Nephron (organoid): Measurements from ENCODE around the gene GPSM1.

ENCODE experiments used
- H3K27ac Mint-ChIP-seq, 3 experiments: 2 replicates each; pipeline ENCODE4 v1.8.0; 2020; ENCODE audit warnings: mixed read lengths in 3 of 3, mild to moderate bottlenecking in 2 of 3, moderate library complexity in 1 of 3
- H3K27me3 Mint-ChIP-seq: 2 replicates; pipeline ENCODE4 v1.8.0; 2021; ENCODE audit warnings: low read depth, mild to moderate bottlenecking, moderate library complexity, mixed read lengths
- H3K36me3 Mint-ChIP-seq: 2 replicates; pipeline ENCODE4 v1.8.0; 2020; ENCODE audit warnings: low read depth, mixed read lengths
- H3K4me1 Mint-ChIP-seq: 2 replicates; pipeline ENCODE4 v1.8.0; 2020; ENCODE audit warnings: mixed read lengths
- H3K4me3 Mint-ChIP-seq, 3 experiments: 2 replicates each; pipeline ENCODE4 v1.8.0; 2020; ENCODE audit warnings: mild to moderate bottlenecking in 3 of 3, mixed read lengths in 3 of 3, moderate library complexity in 2 of 3
- H3K9me3 Mint-ChIP-seq: 2 replicates; pipeline ENCODE4 v1.8.0; 2020; ENCODE audit warnings: mixed read lengths
- TF ChIP-seq, protein P1 (sequence below), 3 experiments: fragments of 200-600 bp; sonication (generic); IDR thresholded peaks; one replicate each; pipeline ENCODE4 v1.5.0; 2021; ENCODE audit warnings: antibody characterized with exemption in 3 of 3; ENCODE audit not compliant: unreplicated experiment in 3 of 3

Gene GPSM1

DNA sequence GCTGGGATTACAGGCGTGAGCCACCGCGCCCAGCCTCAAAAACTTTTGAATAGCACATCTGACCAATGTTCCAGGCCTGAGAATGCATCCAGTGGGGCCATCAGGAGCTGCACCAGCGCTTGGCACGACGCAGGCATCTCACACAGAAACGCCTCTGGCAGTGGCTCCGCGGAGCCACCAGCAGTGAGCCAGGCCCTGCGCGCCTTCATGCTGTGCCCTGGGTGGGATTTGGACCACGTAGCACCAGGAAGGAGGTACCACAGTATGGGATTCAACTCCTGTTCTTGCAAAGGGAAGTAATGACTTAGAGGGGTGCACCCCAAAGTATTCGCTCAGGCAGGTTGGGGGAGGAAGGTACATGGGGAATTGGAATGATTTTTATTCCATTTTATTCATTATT lies 26.5 kb upstream of the GPSM1 start:
- Mint-ChIP-seq H3K4me3 (no peak overlapping the region), H3K27me3 (peaks cover 25% of the 10 kb centered on the region), H3K36me3 (no peaks in the 10 kb centered on the region), H3K4me1 (no peaks in the 10 kb centered on the region), H3K9me3 (no peaks in the 10 kb centered on the region), H3K27ac (no peak overlapping the region)
- TF ChIP-seq, protein P1, sequence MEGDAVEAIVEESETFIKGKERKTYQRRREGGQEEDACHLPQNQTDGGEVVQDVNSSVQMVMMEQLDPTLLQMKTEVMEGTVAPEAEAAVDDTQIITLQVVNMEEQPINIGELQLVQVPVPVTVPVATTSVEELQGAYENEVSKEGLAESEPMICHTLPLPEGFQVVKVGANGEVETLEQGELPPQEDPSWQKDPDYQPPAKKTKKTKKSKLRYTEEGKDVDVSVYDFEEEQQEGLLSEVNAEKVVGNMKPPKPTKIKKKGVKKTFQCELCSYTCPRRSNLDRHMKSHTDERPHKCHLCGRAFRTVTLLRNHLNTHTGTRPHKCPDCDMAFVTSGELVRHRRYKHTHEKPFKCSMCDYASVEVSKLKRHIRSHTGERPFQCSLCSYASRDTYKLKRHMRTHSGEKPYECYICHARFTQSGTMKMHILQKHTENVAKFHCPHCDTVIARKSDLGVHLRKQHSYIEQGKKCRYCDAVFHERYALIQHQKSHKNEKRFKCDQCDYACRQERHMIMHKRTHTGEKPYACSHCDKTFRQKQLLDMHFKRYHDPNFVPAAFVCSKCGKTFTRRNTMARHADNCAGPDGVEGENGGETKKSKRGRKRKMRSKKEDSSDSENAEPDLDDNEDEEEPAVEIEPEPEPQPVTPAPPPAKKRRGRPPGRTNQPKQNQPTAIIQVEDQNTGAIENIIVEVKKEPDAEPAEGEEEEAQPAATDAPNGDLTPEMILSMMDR (IDR thresholded peaks at IDR 0.05; ENCODE audit: unreplicated experiment in 3 of 3), result no peak

DNA sequence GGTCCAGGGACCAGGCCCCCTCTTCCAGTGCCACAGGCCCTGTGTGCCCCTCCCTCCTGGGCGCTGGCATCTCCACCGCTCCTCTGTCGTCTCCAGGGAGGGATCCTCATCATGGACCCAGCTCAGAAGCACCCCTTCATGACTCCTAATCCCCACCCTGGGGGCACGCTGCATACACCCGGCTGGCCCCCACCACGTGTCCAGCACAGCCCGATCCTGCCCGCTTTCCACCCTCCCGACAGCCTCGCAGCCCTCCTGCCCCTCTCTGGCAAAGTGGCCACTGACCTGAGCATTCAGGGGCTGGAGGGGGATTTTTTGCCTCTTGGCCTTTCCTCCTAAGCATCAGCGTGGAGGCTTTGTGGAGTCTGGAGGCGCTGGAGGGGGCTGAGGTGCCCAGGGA lies 24.8 kb upstream of the GPSM1 start:
- Mint-ChIP-seq H3K4me1 (no peaks in the 10 kb centered on the region), H3K36me3 (no peaks in the 10 kb centered on the region), H3K27me3 (peaks cover 22% of the 10 kb centered on the region), H3K4me3 (no peak overlapping the region), H3K9me3 (no peaks in the 10 kb centered on the region), H3K27ac (no peak overlapping the region)
- TF ChIP-seq, protein P1 (IDR thresholded peaks at IDR 0.05; ENCODE audit: unreplicated experiment in 3 of 3), result no peak

DNA sequence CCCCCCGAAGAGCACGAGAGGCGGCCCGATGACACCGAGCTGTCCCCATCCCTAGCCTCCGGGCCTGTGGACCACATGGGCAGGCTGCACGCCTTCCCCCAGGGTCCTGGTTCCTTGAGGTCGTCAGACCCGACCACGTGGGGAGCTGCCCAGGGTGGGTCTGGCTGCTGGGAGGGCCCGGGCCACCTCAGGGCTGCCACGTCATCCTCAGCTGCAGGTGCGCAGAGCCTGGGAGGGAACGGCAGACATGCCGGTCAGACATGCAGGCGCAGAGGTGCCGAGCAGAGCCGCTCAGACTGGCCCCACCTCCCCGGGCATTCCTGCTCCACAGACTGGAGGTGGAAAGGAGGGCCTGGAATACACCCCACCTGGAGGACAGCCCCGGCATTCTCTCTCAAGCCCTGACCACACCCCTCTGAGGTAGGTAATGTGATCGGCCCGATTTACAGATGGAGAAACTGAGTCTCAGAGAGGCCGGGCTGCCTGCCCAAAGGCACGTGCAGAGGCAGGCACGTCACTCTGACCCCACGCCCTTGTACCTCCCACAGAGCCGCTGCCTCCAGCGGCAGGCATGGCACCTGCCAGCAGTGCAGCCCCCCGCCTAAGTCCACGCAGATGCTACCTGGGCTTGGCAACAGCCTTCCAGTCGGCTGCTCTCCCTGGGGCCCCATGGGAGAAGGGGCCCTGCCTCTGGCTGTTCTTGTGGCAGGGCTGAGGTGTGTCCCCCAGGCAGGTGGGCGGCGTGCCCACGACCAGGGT lies 24.1 kb upstream of the GPSM1 start:
- Mint-ChIP-seq H3K27me3 (peaks cover 19% of the 10 kb centered on the region), H3K9me3 (no peaks in the 10 kb centered on the region), H3K36me3 (no peaks in the 10 kb centered on the region), H3K4me1 (no peaks in the 10 kb centered on the region), H3K27ac (no peak overlapping the region), H3K4me3 (no peak overlapping the region)
- TF ChIP-seq, protein P1 (IDR thresholded peaks at IDR 0.05; ENCODE audit: unreplicated experiment in 3 of 3), result no peak

DNA sequence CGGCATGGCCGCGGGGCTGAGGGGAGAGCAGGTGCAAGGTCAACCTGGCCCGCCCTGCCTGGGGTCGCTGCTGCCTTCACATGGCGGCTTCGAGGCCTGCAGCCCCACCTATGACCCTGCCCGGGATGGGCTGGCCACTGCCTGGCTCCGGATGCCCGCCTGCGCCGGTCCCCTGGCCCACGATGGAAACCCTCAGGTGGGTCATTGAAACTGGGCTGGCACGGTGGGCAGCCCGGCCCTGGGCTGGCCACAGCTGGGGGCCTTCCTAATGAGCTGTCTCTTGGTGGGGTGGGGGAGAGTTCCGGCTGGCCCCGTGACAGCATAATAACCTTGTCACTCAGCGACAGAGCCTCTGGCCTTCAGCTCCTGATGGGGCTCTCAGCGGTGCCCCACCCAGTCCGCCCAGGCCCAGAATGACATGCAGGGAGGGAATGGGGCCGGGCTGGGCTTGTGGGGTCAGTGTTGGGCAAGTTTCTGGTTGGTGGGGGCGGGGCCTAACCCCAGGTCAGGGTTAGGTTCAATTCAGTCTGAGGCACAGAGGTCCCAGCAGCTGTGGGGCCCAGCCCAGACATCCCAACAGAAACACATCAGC lies 23.4 kb upstream of the GPSM1 start, which contains the start of gene CCDC187:
TSS of gene CCDC187 (minus strand) at position 270 of the 592 bp plus-strand sequence. CDS start at position 6, 264 bp downstream.
- Mint-ChIP-seq H3K9me3 (no peaks in the 10 kb centered on the region), H3K27me3 (peaks cover 15% of the 10 kb centered on the region), H3K4me3 (no peak within 1 kb of the TSS), H3K36me3 (no peaks in the 10 kb centered on the region), H3K27ac (no peak within 1 kb of the TSS), H3K4me1 (no peaks in the 10 kb centered on the region)
- TF ChIP-seq, protein P1 (IDR thresholded peaks at IDR 0.05; ENCODE audit: unreplicated experiment in 3 of 3), result no peak

DNA sequence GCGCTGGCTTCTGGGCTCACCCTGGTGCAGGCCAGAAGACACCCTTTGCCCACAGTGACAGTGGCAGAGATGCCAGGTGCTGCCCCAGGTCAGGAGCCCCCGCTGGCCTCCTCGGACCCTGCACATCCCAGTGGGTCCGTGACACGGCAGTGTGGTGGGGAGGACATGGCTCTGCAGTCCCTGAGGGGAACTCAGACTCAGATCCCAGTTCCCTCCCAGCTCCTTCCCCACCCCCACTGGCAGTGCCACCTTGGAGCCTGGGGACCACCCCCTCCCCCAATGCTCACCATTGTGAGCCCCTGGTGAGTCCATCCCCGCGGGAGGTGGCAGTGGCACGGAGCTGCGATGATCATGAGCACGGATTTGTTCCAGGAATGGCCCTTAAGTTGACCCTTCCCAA lies 22.9 kb upstream of the GPSM1 start:
- H3K27me3 Mint-ChIP-seq, result peaks cover 15% of the 10 kb centered on the region
- no peaks in the 10 kb centered on the region for H3K9me3 Mint-ChIP-seq
- no peaks in the 10 kb centered on the region for H3K36me3 Mint-ChIP-seq
- no peak overlapping the region for H3K27ac Mint-ChIP-seq
- H3K4me1 Mint-ChIP-seq, result no peaks in the 10 kb centered on the region
- TF ChIP-seq, protein P1 (IDR thresholded peaks at IDR 0.05; ENCODE audit: unreplicated experiment in 3 of 3), result no peak
- H3K4me3 Mint-ChIP-seq, result no peak overlapping the region

DNA sequence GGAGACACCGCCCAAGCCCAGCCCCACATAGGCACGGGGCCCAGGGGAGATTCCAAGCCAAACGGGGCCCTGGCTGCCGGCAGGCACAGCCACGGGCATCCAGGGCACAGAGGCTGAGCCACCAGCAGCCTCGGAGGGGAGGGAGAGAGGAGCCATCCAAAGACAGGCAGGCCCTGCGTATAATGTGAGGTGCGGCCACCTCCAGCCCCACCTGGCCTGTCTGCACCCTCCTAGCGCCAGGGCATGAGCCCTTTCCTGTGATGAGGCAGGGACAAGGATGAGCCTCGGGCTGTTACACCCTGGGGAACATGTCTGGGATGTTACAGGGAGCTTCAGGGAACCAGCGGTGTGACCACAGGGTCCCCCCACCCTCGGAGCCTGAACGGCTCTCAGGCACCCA lies 22.4 kb upstream of the GPSM1 start:
- no peak overlapping the region for H3K4me3 Mint-ChIP-seq
- H3K27ac Mint-ChIP-seq, result no peak overlapping the region
- peaks cover 15% of the 10 kb centered on the region for H3K27me3 Mint-ChIP-seq

More for the DNA sequence above, 22.4 kb upstream of the GPSM1 start:
- Mint-ChIP-seq H3K9me3 (no peaks in the 10 kb centered on the region), H3K36me3 (no peaks in the 10 kb centered on the region), H3K4me1 (no peaks in the 10 kb centered on the region)
- TF ChIP-seq, protein P1 (IDR thresholded peaks at IDR 0.05; ENCODE audit: unreplicated experiment in 3 of 3), result no peak
